C1 segment of cervical spinal cord (tissue), 14 donors: Measurements from ENCODE around the gene CHST8.

Source experiments
- DNase-seq, 14 donors: peaks; one replicate each; lab custom pipeline; 2025; lab: John Stamatoyannopoulos, UW

Gene CHST8

DNA sequence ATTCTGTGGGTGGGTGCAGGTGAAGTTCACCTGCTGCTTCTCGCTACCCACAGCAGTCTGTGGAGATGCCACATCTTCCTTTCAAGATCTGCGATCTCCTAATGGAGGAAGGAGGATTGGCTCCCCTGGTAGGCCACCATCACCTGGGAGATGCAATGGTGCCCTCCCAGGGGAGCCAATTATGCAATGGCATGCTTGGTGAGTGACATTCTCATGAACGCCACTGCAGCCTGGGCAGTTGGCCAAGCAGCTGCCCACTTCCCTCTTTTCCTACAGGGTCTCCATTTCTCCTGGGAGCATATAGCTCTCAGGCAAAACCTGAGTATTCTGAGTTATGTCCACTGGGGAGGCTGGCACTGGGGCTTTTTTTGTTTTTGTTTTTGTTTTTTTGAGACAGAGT is 91.4 kb downstream of the CHST8 start:
- DNase-seq = no peak

DNA sequence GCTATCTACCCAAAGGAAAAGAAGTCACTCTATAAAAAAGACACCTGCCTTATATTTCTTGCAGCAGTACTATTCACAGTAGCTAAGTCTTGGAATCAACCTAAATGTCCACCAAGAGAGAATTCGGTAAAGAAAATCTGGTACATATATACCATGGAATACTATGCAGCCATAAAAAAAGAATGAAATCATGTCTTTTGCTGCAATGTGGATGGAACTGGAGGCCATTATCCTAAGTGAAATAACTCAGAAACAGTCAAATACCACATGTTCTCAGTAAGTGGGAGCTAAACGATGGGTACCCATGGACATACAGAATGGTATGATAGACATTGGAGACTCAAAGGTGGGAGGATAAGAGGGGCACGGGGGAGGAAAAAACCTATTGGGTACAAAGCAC is 92.4 kb downstream of the CHST8 start:
- DNase-seq = no peak

DNA sequence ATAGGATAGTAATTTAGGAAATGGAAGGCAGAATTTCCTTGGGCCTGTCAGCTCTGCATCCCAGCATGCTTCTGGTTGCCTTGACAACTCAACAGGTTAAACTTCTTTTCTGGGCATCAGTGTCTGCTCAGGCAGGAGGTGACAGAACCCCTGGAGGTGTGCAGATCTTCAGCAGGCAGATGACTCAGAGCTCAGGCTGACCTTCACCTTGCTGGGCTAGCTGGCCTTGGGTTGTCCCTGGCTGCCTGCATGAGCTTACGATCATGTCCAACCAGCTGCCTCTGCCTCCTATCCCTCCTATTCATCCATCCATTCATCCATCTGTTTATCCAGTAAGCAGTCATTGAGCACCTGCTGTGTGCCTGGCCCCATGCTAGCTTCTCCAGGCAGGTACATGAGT is 93.7 kb downstream of the CHST8 start:
- peak in 1 of 14 donors; percentile 13 for DNase-seq

DNA sequence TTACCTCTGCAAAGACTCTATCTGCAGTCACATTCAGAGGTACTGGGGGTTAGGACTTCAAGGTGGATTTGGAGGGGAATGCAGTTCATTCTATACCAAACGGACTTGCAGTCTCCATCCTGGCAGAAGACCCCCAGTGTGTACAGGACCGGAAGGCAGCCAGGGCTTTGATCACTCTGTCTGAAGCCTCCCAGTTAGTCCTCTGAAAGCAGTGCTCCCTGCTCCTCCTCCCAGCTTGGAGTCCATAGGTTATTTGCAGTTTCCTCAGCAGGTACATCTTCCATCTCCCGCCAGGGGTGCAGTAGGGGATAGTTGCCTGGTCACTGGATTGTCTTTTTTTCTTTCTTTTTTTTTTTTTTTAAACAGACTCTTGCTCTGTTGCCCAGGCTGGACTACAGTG is 96.1 kb downstream of the CHST8 start:
- DNase-seq = no peak

DNA sequence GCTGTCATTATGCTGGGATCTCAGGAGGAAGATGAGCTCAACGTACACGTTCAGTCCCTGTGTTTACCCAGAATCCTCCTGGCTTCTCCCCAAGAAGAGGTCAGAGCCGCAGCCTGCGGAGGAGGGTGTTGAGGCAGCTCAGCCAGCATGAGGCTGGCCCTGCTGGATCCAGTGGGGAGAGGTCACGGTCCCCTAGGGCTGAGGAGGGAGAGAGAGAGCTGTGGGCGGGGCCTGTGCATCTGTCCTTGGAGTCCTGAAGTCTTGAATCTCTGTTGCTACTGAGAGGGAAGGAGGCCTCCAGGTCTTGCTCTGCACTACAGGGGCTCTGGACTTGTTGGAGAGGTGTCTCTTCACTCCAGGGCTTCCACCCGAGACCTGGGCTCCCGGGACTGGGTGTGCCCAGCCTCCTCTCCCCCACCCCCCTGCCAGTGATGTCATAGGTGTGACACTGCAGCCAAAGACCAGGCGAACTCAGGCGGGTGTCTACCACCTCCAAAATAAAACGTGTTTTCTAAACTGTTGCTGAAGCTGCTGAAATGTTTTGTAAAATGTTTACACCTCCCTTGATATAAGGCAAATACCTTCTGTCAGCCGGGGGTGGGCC is 97.0 kb downstream of the CHST8 start:
- DNase-seq = no peak

DNA sequence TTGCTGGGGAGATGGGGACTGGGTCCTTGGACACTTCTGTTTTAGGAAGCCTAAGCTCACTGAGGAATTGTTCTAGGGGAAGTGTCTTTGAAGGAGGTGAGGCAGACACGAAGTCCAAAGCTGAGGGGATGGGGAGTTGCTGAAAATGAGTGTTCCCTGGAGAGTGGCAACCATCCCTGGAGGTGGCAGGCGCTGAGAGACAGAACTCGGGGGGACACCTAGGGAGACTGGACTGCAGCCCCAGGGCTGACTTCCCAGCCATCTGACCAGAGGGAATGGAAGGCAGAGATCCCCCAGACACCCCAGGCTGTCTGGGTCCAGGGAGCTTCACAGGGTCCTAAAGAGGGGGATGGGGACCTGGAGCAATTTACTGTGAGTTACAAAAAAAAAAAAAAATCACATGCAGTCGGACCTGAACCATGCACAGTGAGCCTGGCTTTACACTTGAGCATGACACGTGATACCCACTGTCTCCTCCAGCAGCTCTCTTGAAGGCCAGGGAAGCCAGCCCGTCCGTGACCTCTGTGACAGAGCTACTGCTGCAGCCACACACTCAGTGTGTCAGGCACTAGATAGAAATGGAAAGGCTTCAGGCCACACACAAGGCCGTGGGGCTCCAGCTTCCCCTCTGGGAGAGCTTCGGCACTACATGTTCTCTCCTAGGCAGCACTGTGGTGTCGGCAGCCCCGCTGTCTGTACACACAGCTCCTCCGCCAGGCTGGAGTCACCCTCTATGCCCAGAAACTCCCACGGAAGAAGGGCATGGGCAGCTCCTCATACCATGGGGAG is 97.8 kb downstream of the CHST8 start:
- DNase-seq = peak in 1 of 14 donors; percentile 60

DNA sequence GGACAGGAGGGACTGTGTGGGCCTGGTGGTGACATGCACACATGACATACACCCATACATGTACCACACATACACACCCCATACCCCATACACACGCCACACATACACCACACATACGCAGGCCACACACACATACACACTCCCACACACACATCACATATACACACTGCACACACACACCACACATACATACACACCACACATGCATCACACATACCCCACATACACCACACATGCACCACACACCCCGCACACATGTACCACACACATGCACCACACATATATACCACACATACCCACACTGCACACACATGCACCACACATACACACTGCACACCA is 98.4 kb downstream of the CHST8 start:
- DNase-seq = no peak

DNA sequence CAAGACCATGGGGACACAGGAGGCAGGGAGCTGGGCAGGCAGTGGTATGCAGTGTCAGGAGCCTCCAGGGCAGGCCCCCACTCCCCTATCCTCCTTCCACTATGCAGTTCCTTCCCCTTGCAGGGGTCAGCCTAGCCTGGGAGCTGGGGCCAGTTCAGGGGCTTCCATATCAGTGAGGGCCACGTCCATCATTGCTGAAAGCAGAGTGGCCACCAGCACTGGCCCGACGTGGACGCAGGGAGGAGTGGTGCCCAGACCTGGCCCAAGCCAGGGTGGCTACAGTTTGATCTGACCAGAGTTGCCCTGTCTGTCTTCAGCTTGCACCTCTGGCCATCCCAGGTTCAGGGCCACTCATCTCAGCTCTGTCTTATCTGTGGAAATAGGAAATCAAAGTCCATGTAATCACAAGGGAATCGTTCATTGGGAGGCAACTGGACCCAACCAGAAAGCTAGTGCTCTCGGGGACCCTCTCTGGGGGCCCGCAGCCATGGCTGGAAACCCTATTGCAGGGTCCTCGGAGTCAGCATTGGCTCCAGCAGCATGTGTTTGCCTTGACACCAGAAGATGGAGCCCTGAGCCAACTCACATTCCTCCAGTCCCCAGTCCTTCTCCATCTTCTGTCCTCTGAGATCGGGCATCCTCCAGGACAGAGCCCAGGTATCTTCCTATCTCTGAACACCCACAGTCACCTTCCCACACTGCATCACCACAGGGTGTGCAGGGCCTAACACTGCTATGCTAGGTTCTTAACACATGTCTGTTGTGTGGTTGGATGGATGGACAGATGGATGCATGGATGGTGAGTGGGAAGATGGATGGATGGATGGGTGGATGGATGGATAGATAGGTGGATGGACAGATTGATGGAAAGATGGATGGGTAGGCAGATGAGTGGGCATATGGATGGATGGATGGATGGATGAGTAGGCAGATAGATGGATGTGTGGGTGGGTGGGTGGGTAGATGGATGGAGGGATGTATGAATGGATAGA is 99.2 kb downstream of the CHST8 start:
- DNase-seq = peak in 1 of 14 donors; percentile 11

DNA sequence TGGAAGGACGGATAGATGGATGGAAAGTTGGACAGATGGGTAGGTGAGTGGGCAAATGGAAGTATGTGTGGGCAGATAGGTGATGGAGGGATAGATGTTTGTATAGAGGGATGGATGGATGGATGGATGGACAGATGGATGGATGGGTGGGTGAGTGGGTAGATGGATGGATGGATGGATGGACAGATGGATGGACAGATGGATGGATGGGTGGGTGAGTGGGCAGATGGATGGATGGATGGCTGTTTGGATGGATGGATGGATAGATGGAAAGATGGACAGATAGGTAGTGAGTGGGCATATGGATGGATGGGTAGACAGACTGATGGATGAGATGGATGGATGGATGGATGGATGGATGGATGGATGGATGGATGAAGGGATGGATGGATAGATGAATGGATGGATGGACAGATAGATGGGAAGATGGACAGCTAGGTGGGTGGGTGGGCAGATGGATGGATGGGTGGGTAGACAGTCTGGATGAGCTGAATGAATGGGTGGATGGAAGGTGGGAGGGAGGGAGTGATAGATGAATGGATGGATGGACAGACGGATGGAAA is 100.1 kb downstream of the CHST8 start:
- no peak for DNase-seq

DNA sequence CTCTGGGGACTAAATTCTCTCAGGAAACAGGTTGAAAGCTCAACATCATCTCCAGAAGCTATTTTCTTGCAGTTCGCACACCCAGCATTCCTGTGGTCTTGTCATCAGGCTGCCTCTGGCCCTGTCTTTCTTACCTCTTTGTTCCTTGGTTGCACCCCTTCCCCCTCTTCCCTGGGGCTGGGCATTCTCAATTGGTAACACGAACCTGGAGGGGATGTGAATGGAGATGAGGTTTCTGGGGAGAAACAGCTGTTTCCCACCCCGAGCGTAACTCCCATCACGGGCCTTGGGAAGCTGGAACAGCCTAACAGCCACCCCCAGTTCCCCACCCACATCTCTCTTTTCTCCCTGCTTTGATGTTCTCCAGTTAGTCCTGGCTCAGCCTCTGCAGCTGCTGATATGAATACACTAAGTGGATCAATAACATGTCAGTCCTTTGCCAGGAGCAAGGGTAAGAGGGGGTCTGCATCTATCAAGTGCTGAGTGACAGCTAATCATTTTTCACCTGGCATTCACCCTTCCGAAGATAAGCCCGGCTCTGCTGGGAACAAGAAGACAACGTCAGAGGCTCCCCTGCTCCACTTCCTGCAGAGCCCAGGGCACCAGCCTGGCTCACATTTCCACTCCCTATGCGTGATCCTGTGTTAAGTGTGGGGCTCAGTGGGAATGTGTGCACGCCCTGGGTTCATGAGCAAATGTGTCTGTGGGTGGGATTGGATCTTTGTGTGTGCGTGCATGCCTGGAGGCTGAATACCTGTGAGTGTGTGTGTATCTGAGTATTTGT is 100.9 kb downstream of the CHST8 start:
- no peak for DNase-seq

DNA sequence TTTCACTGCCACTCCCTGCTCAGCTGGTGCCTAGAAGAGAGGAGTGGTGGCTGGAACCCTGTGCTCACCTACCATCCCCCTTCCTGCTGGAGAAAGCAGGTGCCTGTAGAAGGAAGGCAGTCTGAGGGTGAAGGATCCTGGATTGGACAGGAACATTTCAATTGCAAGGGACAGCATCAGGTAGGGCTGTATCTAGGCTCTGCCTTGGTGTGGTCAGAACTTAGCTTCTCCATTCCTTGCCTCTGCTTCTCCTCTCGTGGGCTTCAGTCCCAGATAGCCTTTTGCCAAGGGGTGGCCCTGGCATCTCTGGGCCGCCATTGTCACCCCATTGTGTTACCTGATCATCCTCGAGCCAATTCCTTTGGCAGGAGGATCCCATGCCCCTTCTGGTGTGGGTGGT is 101.8 kb downstream of the CHST8 start:
- no peak for DNase-seq

DNA sequence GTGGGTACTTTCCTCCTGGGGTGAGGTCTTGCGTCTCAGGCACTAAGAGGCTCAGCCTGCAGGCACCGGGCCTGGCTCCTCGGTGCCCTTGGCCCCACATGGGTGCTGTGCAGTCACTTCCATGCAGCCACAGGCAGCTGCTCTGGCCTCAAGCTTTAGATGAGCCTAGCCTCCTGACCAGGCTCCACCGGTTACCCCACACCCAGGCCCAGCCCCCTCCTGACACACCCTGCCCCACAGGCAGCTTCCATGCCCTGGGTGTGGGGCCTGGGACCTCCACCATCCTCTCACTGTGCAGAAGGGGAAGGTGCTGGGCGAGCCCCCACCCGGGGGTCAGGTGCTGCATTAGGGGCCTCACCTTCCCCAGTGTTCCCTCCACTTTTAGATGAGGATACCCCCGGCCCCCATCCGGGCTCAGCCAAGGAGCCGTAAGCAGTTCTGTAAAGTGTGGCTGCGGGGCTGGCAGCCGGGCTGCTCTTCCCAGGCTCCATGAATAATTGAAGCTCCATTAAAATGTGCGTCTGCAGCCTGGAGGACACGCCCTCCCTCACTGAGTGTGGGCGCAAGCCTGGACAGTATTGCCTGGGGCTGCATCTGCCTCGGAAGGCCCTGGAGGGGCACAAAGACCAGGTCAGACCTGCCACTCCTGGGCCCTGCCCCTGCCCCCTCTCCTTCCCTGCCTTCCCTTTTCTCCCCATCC is 102.4 kb downstream of the CHST8 start:
- DNase-seq = no peak

DNA sequence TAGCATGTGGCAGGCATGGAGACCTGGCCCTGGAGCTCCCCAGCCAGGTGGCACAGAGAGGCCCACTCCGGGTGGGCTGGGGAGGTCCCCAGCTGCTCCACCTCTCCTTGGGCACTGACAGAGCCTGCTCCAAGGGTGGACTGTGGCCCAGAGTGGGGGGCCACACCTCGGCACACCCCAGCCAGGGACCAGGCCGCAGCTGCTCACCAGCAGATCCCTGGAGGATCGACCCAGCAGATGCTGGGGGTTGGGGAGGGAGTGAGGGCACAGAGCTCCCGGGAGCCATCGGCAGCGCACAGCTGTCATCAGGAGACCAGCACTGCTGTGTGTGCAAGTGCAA is 102.9 kb downstream of the CHST8 start:
- DNase-seq = no peak

DNA sequence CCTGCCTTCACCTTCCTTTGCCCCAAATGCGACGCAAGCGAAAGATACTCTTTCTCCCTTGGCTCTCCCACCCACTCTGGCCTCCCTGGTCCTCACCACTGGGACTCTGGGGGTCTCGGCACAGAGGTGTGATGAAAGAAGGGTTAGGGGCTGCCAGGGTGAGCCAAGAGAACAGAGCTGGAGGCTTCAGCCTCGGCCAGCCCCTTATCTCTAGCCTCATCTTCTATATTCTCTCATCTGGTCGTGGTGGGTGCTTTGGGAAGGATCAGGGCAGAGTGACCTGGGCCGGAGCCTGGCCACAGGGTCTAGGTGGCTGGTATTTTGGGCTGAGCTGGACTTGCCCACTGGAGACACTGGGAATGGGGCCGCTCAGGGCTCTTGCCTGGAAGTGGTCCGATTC is 103.8 kb downstream of the CHST8 start:
- no peak for DNase-seq

DNA sequence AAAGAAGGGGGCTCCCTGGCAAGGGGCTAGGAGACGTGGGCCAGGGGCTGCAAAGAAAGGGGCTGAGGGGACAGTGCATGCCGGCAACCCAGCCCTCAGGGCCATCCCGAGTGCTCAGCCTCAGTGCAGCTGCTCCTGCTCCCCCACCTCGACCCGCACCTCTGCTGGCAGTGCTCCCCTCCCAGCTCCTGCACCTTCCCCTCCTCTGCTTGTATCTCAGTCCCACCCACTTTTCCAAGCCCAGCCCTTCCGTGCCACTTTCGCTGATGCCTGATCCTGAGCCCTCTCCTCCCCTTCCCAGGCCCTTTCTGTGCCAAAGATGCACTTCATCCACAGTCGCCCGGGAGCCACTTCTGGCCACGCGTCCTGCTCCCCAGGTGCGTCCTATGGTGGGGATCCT is 105.0 kb downstream of the CHST8 start:
- no peak for DNase-seq

DNA sequence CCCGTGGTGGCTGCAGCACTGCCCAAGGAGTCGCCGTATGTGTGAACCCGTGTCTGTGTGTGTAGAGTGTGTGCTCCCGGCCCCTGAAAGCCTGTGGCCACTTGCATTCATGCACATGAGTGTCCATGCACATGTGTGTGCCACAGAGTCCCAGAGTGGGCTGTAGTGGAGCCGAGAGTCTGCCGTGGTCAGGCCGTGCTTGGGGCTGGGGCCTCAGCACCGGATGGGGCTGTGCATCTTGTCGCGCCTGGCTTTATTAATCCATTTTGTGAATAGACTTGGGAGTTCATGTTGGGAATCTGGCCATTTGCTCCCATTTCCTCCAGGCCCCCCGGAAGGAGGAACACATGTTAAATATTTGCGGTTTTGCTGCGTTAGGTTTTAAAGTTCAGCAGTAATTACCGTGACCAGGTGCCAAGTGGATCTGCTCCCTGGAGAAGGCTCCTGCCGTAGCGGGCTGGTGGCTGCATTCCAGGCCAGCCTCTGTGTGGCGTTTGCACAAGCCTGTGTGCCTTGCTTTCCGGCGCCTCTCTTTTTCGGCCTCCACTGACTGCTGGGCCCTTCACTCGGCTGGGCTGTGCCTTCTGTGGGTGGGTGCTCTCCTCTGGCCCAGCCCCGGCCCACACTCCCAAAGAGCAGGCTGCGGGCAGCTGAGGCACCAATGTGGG is 105.7 kb downstream of the CHST8 start:
- DNase-seq = peak in 1 of 14 donors; percentile 34

DNA sequence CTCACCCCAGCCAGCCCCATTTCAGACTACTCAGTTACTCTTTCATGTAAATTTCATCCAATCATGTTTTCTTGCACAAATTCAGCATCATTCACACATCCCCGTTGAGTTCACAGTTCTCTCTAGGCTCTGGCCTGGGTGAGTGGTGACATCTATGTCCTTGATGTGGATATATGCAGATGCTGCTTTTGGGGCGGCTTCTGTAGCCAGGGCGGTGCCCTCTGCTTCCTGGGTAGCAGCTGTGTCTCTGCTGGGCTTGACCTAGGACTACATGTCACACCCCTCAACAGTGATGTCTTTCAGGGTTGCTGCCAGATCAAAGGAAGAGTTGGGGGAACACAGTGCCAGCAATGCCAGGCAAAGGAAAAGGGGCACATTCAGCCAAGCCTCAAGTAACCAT is 106.4 kb downstream of the CHST8 start:
- no peak for DNase-seq

DNA sequence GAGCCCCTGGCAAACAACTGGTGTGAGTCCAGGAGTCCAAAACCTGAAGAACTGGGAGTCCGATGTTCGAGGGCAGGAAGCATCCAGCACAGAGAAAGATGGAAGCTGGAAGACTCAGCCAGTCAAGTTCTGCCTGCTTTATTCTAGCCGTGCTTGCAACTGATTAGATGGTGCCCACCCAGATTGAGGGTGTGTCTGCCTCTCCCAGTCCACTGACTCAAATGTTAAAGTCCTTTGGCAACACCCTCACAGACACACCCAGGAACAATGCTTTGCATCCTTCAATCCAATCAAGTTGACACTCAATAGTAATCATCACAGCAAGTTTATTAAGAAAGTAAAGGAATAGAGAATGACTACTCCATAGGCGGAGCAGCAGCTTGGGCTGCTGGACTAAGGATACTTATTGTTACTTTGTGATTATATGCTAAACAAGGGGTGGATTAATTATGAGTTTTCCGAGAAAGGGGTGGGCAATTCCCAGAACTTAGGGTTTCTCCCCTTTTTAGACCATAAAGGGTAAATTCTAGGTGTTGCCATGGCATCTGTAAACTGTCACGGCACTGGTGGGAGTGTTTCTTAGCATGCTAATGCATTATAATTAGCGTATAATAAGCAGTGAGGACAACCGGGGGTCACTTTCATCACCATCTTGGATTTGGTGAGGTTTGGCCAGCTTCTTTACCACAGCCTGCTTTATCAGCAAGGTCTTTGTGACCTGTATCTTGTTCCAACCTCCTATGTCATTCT is 109.3 kb downstream of the CHST8 start:
- DNase-seq = no peak

DNA sequence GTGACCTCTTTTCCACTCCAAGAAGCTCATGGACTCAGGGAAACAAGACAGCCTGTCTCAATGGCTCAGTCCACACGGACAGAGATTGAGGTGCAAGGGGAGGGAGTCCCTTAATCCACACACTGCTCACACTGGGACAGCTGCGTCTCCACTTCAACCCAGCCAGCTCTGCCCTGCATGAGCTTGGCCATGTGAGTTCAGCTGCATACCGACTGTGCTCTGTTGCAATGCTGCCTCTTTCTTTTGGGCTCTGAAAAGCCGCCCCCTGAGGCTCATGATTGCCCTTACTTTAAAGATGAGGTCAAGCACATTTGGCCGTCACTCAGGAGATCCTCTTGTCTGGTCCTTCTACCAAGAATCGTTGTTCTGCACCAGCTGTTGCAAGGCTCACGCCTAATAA is 110.1 kb downstream of the CHST8 start:
- DNase-seq = no peak
